SK-N-SH (cell line): ENCODE data around the gene MET. TPM values are rescaled to one million over a fixed set of nuclear protein-coding genes. Genes with fewer than 3 reads are reported as not detected.

ENCODE experiments used
- CTCF ChIA-PET: fragments of 300-600, 350-600 bp; formaldehyde crosslinking; extraction: SDS; loops from one replicate; lab custom pipeline; 2021; lab: Yijun Ruan, JAX
- POLR2A ChIA-PET: fragments of 350-600 bp; sonication (Branson Sonifier 250); formaldehyde crosslinking; extraction: SDS; loops from one replicate; lab custom pipeline; 2020; ENCODE audit warnings: antibody characterized with exemption, inconsistent platforms; lab: Yijun Ruan, JAX
- DNase-seq: peaks from one replicate; pipeline ENCODE4 v3.0.0; 2012
- H2AFZ ChIP-seq: fragments of 200-600 bp; sonication (generic); 2 replicates; pipeline ENCODE4 v1.8.1; 2016; ENCODE audit warnings: antibody characterized with exemption, mild to moderate bottlenecking, low read depth
- H3F3A ChIP-seq: fragments of 200-600 bp; sonication (generic); replicated peaks from 2 replicates; pipeline ENCODE3; 2016; ENCODE audit warnings: antibody characterized with exemption, mild to moderate bottlenecking; ENCODE audit not compliant: insufficient read depth
- H3K27ac ChIP-seq, 2 experiments: fragments of 200-500 bp in 1 of 2; fragments of 200-600 bp in 1 of 2; sonication (Bioruptor generic) in 1 of 2; sonication (generic), shearing (Covaris generic) in 1 of 2; 2 replicates each; pipeline versions ENCODE4 v1.5.1 to v1.6.1; 2014 to 2016; ENCODE audit warnings: low read depth in 2 of 2, inconsistent platforms in 1 of 2, low read length in 1 of 2, mild to moderate bottlenecking in 1 of 2, mixed read lengths in 1 of 2
- H3K27me3 ChIP-seq: fragments of 200-600 bp; sonication (generic), shearing (Covaris generic); 2 replicates; pipeline ENCODE4 v1.6.1; 2016; ENCODE audit warnings: mixed run types; ENCODE audit not compliant: insufficient read depth
- H3K36me3 ChIP-seq, 2 experiments: fragments of 200-500 bp in 1 of 2; fragments of 200-600 bp in 1 of 2; sonication (Bioruptor generic) in 1 of 2; sonication (generic) in 1 of 2; replicated peaks in 1 of 2; 2 replicates each; pipeline versions ENCODE3 to v1.5.1; 2014 to 2016; ENCODE audit warnings: low read length in 1 of 2, mild to moderate bottlenecking in 1 of 2; ENCODE audit not compliant: insufficient read depth in 2 of 2, control insufficient read depth in 1 of 2
- H3K4me1 ChIP-seq, 2 experiments: fragments of 200-500 bp in 1 of 2; fragments of 200-600 bp in 1 of 2; sonication (Bioruptor generic) in 1 of 2; sonication (generic), shearing (Covaris generic) in 1 of 2; 2 replicates each; pipeline versions ENCODE4 v1.5.1 to v1.6.1; 2014 to 2016; ENCODE audit warnings: low read depth in 1 of 2, low read length in 1 of 2, mixed run types in 1 of 2; ENCODE audit not compliant: insufficient read depth in 2 of 2, control insufficient read depth in 1 of 2
- H3K4me2 ChIP-seq: fragments of 200-600 bp; sonication (generic), shearing (Covaris generic); 2 replicates; pipeline ENCODE4 v1.6.1; 2017; ENCODE audit warnings: mixed run types
- H3K4me3 ChIP-seq, 2 experiments: fragments of 200-500 bp in 1 of 2; fragments of 200-600 bp in 1 of 2; sonication (Bioruptor generic) in 1 of 2; sonication (generic), shearing (Covaris generic) in 1 of 2; 2 replicates each; pipeline versions ENCODE4 v1.5.1 to v1.8.1; 2014 to 2016; ENCODE audit warnings: low read depth in 2 of 2, inconsistent platforms in 1 of 2, low read length in 1 of 2, mild to moderate bottlenecking in 1 of 2, mixed read lengths in 1 of 2, moderate library complexity in 1 of 2
- H3K79me2 ChIP-seq: fragments of 200-600 bp; sonication (generic); 2 replicates; pipeline ENCODE4 v1.8.1; 2017; ENCODE audit warnings: mild to moderate bottlenecking; ENCODE audit not compliant: insufficient read depth
- H3K9ac ChIP-seq: fragments of 200-600 bp; sonication (generic); 2 replicates; pipeline ENCODE4 v1.6.1; 2017; ENCODE audit warnings: mixed run types
- H3K9me2 ChIP-seq: fragments of 200-600 bp; sonication (generic); 2 replicates; pipeline ENCODE4 v1.6.1; 2017; ENCODE audit warnings: mixed run types
- H3K9me3 ChIP-seq: fragments of 200-600 bp; sonication (generic); 2 replicates; pipeline ENCODE4 v1.6.1; 2017; ENCODE audit warnings: mixed run types, mild to moderate bottlenecking, moderate library complexity
- H4K20me1 ChIP-seq: fragments of 200-600 bp; sonication (generic); 2 replicates; pipeline ENCODE4 v1.6.1; 2017; ENCODE audit warnings: mild to moderate bottlenecking, mixed run types; ENCODE audit not compliant: insufficient read depth
- CTCF ChIP-seq: fragments of 200-600 bp; sonication (generic); IDR thresholded peaks from 2 replicates; pipeline ENCODE4 v1.6.1; 2017; ENCODE audit warnings: antibody characterized with exemption, mild to moderate bottlenecking, moderate library complexity
- ELF1 ChIP-seq: IDR thresholded peaks from 2 replicates; pipeline ENCODE4 v1.4.0; 2012
- EZH2phosphoT487 ChIP-seq: fragments of 200-600 bp; sonication (generic); IDR thresholded peaks from 2 replicates; pipeline ENCODE4 v1.6.1; 2017; ENCODE audit warnings: low read depth, mixed run types, mild to moderate bottlenecking, antibody characterized with exemption, moderate library complexity, borderline replicate concordance
- MEF2A ChIP-seq: IDR thresholded peaks from 2 replicates; pipeline ENCODE4 v1.4.0; 2012; ENCODE audit warnings: low read depth, borderline replicate concordance
- NRF1 ChIP-seq: IDR thresholded peaks from 2 replicates; pipeline ENCODE4 v1.6.1; 2012; ENCODE audit warnings: low read depth, mild to moderate bottlenecking, low read length
- RAD21 ChIP-seq: IDR thresholded peaks from 2 replicates; pipeline ENCODE4 v1.6.1; 2012; ENCODE audit warnings: mild to moderate bottlenecking, low read length
- REST ChIP-seq: IDR thresholded peaks from 2 replicates; pipeline ENCODE4 v1.6.1; 2012; ENCODE audit warnings: mild to moderate bottlenecking, low read depth, low read length, moderate library complexity
- SMC3 ChIP-seq: IDR thresholded peaks from 2 replicates; pipeline ENCODE4 v1.6.1; 2012; ENCODE audit warnings: low read depth, low read length, improper control_type of control experiment
- TAF1 ChIP-seq: IDR thresholded peaks from 2 replicates; pipeline ENCODE4 v1.6.1; 2012; ENCODE audit warnings: low read depth, mild to moderate bottlenecking, low read length, moderate library complexity, borderline replicate concordance
- TCF12 ChIP-seq: IDR thresholded peaks from 2 replicates; pipeline ENCODE4 v1.4.0; 2012
- USF2 ChIP-seq: fragments of 150-350 bp; IDR thresholded peaks from 2 replicates; pipeline ENCODE4 v1.6.1; 2017; ENCODE audit warnings: antibody characterized with exemption, low read length, low read depth, borderline replicate concordance
- WGBS: methylation state at CpG from one replicate; pipeline ENCODE4 v1.1.6; 2017; ENCODE audit warnings: low lambda C conversion rate; 5-methylcytosine and 5-hydroxymethylcytosine counted together
- polyA plus RNA-seq, 3 experiments: library from polyadenylated mRNA; depleted of rRNA; stranded (reverse); fragments of >200 nt; gene quantifications; 2 replicates each; pipeline ENCODE4 v1.2.3, GENCODE V29; 2012
- TF ChIP-seq, protein P1 (sequence below): IDR thresholded peaks from 2 replicates; pipeline ENCODE4 v1.4.0; 2012; ENCODE audit warnings: low read depth
- TF ChIP-seq, protein P2 (sequence below): IDR thresholded peaks from 2 replicates; pipeline ENCODE4 v1.4.0; 2012; ENCODE audit warnings: low read depth, borderline replicate concordance
- TF ChIP-seq, protein P3 (sequence below): fragments of 150-350 bp; IDR thresholded peaks from 2 replicates; pipeline ENCODE4 v1.6.1; 2016; ENCODE audit warnings: mild to moderate bottlenecking, low read depth, low read length

MET gene
- polyA plus RNA-seq, 1 of the 3 experiments (the other 2 are of a cell fraction), result 38.7 TPM

- Histone ChIP-seq H3K4me3 (no peak overlapping the region), H4K20me1 (no peaks in the 10 kb centered on the region), H3K4me2 (no peak overlapping the region), H3K79me2 (peaks cover 26% of the 10 kb centered on the region; the same call in 1 of the 2 replicates), H3F3A (peaks cover 9% of the 10 kb centered on the region), H2AFZ (no peak overlapping the region), H3K27me3 (peaks cover 8% of the 10 kb centered on the region; the same call in 1 of the 2 replicates), H3K9me3 (no peaks in the 10 kb centered on the region), H3K9ac (no peak overlapping the region), H3K27ac (peak overlapping the region; percentile 9 to 53; a peak in 1 of 4 replicates), H3K4me1 (no peaks in the 10 kb centered on the region; a peak in 2 of 4 replicates), H3K9me2 (no peaks in the 10 kb centered on the region), H3K36me3 (peaks cover 17 to 26% of the 10 kb centered on the region in 2 experiments)
- TF ChIP-seq TCF12, result no peak
- TF ChIP-seq ELF1, result no peak
- no peak for TF ChIP-seq NRF1
- TF ChIP-seq, protein P1, sequence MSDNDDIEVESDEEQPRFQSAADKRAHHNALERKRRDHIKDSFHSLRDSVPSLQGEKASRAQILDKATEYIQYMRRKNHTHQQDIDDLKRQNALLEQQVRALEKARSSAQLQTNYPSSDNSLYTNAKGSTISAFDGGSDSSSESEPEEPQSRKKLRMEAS, result no peak
- ChIA-PET CTCF (interaction anchor here (0.7 kb wide), 2 partner anchors 33 to 349 kb away, joined by 3 read pairs; no protein-coding TSS in a partner anchor), POLR2A (no interaction called here)
- no peak for DNase-seq
- WGBS, result 40% methylated on average over 12 of the region's 12 CpGs
Observed at GRCh38 chr7:116698930-116699721, 27.1 kb downstream of the MET start.

DNA sequence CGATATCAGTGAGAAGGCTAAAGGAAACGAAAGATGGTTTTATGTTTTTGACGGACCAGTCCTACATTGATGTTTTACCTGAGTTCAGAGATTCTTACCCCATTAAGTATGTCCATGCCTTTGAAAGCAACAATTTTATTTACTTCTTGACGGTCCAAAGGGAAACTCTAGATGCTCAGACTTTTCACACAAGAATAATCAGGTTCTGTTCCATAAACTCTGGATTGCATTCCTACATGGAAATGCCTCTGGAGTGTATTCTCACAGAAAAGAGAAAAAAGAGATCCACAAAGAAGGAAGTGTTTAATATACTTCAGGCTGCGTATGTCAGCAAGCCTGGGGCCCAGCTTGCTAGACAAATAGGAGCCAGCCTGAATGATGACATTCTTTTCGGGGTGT is 27.7 kb downstream of the MET start:
- DNase-seq, result no peak
- Histone ChIP-seq H3K4me2 (no peak overlapping the region), H2AFZ (no peak overlapping the region), H3F3A (peaks cover 9% of the 10 kb centered on the region), H3K9ac (no peak overlapping the region), H3K27ac (peak overlapping the region in 1 of 2 experiments; percentile 22; a peak in 1 of 4 replicates), H4K20me1 (no peaks in the 10 kb centered on the region), H3K4me3 (no peak overlapping the region), H3K9me2 (no peaks in the 10 kb centered on the region), H3K27me3 (peaks cover 8% of the 10 kb centered on the region; the same call in 1 of the 2 replicates), H3K4me1 (no peaks in the 10 kb centered on the region; a peak in 2 of 4 replicates), H3K36me3 (peaks cover 17 to 25% of the 10 kb centered on the region in 2 experiments), H3K9me3 (no peaks in the 10 kb centered on the region), H3K79me2 (peaks cover 28% of the 10 kb centered on the region; the same call in 1 of the 2 replicates)
- TF ChIP-seq, protein P2, sequence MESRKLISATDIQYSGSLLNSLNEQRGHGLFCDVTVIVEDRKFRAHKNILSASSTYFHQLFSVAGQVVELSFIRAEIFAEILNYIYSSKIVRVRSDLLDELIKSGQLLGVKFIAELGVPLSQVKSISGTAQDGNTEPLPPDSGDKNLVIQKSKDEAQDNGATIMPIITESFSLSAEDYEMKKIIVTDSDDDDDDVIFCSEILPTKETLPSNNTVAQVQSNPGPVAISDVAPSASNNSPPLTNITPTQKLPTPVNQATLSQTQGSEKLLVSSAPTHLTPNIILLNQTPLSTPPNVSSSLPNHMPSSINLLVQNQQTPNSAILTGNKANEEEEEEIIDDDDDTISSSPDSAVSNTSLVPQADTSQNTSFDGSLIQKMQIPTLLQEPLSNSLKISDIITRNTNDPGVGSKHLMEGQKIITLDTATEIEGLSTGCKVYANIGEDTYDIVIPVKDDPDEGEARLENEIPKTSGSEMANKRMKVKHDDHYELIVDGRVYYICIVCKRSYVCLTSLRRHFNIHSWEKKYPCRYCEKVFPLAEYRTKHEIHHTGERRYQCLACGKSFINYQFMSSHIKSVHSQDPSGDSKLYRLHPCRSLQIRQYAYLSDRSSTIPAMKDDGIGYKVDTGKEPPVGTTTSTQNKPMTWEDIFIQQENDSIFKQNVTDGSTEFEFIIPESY, result no peak
- TF ChIP-seq NRF1, result no peak
- TF ChIP-seq SMC3, result no peak
- TF ChIP-seq, protein P3, sequence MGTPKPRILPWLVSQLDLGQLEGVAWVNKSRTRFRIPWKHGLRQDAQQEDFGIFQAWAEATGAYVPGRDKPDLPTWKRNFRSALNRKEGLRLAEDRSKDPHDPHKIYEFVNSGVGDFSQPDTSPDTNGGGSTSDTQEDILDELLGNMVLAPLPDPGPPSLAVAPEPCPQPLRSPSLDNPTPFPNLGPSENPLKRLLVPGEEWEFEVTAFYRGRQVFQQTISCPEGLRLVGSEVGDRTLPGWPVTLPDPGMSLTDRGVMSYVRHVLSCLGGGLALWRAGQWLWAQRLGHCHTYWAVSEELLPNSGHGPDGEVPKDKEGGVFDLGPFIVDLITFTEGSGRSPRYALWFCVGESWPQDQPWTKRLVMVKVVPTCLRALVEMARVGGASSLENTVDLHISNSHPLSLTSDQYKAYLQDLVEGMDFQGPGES, result no peak
- TF ChIP-seq, protein P1, result no peak
- TF ChIP-seq TAF1, result no peak
- TF ChIP-seq RAD21, result no peak
- TF ChIP-seq USF2, result no peak
- TF ChIP-seq CTCF, result no peak
- no peak for TF ChIP-seq MEF2A
- TF ChIP-seq EZH2phosphoT487, result no peak
- TF ChIP-seq REST, result no peak
- CTCF ChIA-PET, result no interaction called here
- WGBS, result 44% methylated on average over 6 of the region's 6 CpGs
- POLR2A ChIA-PET, result no interaction called here
